GM12878 (cell line): Measurements from ENCODE around the gene GRIP2. TPM values are rescaled to one million over a fixed set of nuclear protein-coding genes. Genes with fewer than 3 reads are reported as not detected.

ENCODE experiments used
- CHD1 ChIP-seq: IDR thresholded peaks from 2 replicates; pipeline ENCODE4 v1.6.1; 2012; ENCODE audit warnings: low read depth, low read length, improper control_type of control experiment
- MTA3 ChIP-seq: IDR thresholded peaks from 2 replicates; pipeline ENCODE4 v1.6.1; 2012; ENCODE audit warnings: low read length, inconsistent platforms, borderline replicate concordance
- NFYB ChIP-seq: IDR thresholded peaks from 2 replicates; pipeline ENCODE4 v1.6.1; 2011; ENCODE audit warnings: low read depth, mild to moderate bottlenecking, low read length, improper control_type of control experiment, moderate library complexity; ENCODE audit not compliant: insufficient read depth
- POLR2AphosphoS5 ChIP-seq: IDR thresholded peaks from 2 replicates; pipeline ENCODE4 v1.6.1; 2011; ENCODE audit warnings: mild to moderate bottlenecking, low read length, inconsistent platforms
- TARDBP ChIP-seq: IDR thresholded peaks from 2 replicates; pipeline ENCODE4 v1.6.1; 2016; ENCODE audit warnings: borderline replicate concordance
- YBX1 ChIP-seq: fragments of 450-650 bp; IDR thresholded peaks from 2 replicates; pipeline ENCODE4 v1.6.1; 2016; ENCODE audit warnings: antibody characterized with exemption
- ZNF24 ChIP-seq: fragments of 450-650 bp; IDR thresholded peaks from 2 replicates; pipeline ENCODE4 v1.6.1; 2017; ENCODE audit warnings: antibody characterized with exemption, mild to moderate bottlenecking
- polyA plus RNA-seq, 11 experiments: library from polyadenylated mRNA; depleted of rRNA in 4 of 11; unstranded in 6 of 11; stranded (reverse) in 5 of 11; fragments of >200 nt; fragmentation: Nextera tagmentation in 4 of 11; fragmentation: Illumina TruSeq in 1 of 11; extraction: Ambion mirVana in 4 of 11; extraction: Trizol in 1 of 11; gene quantifications; 1 replicate in 1 of 11; 2 replicates in 10 of 11; pipeline versions ENCODE4 v1.2.1 to v1.2.3, GENCODE V29; 2011 to 2016; ENCODE audit warnings: inconsistent platforms in 2 of 11, missing spikeins in 2 of 11, low read depth in 1 of 11
- total RNA-seq, 4 experiments: library from RNA; depleted of rRNA in 3 of 4; stranded (reverse); fragments of >200 nt in 3 of 4; fragmentation: Illumina TruSeq in 1 of 4; extraction: Trizol in 1 of 4; gene quantifications; 2 replicates each; pipeline versions ENCODE4 v1.2.1 to v1.2.3, GENCODE V29; 2013 to 2021
- TF ChIP-seq, protein P1 (sequence below): fragments of 450-650 bp; conservative IDR thresholded peaks from 2 replicates; pipeline ENCODE4 v1.6.1; 2017; ENCODE audit warnings: mild to moderate bottlenecking, moderate library complexity
- TF ChIP-seq, protein P2 (sequence below): IDR thresholded peaks from 2 replicates; pipeline ENCODE4 v1.6.1; 2012; ENCODE audit warnings: low read depth, low read length, improper control_type of control experiment
- TF ChIP-seq, protein P3 (sequence below): fragments of 150-350 bp; IDR thresholded peaks from 2 replicates; pipeline ENCODE4 v1.6.1; 2014; ENCODE audit warnings: mild to moderate bottlenecking, low read depth, low read length
- TF ChIP-seq, protein P4 (sequence below): IDR thresholded peaks from 2 replicates; pipeline ENCODE4 v1.6.1; 2012; ENCODE audit warnings: improper control_type of control experiment, low read depth, low read length; ENCODE audit not compliant: insufficient replicate concordance

GRIP2 gene
- total and polyA plus RNA-seq, 10 of the 15 experiments (the other 5 are each of a cell fraction or from before 2014, with no cell fraction given): not detected

DNA sequence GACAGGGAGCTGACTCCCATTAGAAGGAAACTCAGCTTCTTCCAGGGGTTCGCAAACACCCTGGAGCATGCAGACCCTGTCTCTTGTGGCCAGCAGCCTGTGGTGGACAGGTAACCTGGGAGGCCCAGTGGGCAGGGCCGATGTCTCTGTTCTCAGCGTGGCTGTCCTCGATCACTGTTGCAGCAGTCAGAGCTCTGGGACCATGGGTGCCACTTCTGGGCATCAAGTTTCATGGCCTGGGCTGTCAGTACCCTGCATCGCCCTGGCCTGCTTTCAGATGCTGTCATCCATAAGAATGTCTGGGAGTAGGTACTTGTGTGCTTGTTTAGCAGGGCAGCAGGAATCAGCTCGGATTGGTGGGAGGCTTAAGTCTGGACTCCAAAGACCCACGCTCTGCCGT, 83.3 kb downstream of the GRIP2 start (continued):
- TF ChIP-seq NFYB (no peak), CHD1 (no peak), TARDBP (no peak), YBX1 (no peak), MTA3 (no peak), ZNF24 (no peak), POLR2AphosphoS5 (no peak)
- TF ChIP-seq, protein P1, sequence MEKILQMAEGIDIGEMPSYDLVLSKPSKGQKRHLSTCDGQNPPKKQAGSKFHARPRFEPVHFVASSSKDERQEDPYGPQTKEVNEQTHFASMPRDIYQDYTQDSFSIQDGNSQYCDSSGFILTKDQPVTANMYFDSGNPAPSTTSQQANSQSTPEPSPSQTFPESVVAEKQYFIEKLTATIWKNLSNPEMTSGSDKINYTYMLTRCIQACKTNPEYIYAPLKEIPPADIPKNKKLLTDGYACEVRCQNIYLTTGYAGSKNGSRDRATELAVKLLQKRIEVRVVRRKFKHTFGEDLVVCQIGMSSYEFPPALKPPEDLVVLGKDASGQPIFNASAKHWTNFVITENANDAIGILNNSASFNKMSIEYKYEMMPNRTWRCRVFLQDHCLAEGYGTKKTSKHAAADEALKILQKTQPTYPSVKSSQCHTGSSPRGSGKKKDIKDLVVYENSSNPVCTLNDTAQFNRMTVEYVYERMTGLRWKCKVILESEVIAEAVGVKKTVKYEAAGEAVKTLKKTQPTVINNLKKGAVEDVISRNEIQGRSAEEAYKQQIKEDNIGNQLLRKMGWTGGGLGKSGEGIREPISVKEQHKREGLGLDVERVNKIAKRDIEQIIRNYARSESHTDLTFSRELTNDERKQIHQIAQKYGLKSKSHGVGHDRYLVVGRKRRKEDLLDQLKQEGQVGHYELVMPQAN: no peak
- TF ChIP-seq, protein P2, sequence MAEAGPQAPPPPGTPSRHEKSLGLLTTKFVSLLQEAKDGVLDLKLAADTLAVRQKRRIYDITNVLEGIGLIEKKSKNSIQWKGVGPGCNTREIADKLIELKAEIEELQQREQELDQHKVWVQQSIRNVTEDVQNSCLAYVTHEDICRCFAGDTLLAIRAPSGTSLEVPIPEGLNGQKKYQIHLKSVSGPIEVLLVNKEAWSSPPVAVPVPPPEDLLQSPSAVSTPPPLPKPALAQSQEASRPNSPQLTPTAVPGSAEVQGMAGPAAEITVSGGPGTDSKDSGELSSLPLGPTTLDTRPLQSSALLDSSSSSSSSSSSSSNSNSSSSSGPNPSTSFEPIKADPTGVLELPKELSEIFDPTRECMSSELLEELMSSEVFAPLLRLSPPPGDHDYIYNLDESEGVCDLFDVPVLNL: no peak
- TF ChIP-seq, protein P3, sequence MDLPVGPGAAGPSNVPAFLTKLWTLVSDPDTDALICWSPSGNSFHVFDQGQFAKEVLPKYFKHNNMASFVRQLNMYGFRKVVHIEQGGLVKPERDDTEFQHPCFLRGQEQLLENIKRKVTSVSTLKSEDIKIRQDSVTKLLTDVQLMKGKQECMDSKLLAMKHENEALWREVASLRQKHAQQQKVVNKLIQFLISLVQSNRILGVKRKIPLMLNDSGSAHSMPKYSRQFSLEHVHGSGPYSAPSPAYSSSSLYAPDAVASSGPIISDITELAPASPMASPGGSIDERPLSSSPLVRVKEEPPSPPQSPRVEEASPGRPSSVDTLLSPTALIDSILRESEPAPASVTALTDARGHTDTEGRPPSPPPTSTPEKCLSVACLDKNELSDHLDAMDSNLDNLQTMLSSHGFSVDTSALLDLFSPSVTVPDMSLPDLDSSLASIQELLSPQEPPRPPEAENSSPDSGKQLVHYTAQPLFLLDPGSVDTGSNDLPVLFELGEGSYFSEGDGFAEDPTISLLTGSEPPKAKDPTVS: no peak
- TF ChIP-seq, protein P4, sequence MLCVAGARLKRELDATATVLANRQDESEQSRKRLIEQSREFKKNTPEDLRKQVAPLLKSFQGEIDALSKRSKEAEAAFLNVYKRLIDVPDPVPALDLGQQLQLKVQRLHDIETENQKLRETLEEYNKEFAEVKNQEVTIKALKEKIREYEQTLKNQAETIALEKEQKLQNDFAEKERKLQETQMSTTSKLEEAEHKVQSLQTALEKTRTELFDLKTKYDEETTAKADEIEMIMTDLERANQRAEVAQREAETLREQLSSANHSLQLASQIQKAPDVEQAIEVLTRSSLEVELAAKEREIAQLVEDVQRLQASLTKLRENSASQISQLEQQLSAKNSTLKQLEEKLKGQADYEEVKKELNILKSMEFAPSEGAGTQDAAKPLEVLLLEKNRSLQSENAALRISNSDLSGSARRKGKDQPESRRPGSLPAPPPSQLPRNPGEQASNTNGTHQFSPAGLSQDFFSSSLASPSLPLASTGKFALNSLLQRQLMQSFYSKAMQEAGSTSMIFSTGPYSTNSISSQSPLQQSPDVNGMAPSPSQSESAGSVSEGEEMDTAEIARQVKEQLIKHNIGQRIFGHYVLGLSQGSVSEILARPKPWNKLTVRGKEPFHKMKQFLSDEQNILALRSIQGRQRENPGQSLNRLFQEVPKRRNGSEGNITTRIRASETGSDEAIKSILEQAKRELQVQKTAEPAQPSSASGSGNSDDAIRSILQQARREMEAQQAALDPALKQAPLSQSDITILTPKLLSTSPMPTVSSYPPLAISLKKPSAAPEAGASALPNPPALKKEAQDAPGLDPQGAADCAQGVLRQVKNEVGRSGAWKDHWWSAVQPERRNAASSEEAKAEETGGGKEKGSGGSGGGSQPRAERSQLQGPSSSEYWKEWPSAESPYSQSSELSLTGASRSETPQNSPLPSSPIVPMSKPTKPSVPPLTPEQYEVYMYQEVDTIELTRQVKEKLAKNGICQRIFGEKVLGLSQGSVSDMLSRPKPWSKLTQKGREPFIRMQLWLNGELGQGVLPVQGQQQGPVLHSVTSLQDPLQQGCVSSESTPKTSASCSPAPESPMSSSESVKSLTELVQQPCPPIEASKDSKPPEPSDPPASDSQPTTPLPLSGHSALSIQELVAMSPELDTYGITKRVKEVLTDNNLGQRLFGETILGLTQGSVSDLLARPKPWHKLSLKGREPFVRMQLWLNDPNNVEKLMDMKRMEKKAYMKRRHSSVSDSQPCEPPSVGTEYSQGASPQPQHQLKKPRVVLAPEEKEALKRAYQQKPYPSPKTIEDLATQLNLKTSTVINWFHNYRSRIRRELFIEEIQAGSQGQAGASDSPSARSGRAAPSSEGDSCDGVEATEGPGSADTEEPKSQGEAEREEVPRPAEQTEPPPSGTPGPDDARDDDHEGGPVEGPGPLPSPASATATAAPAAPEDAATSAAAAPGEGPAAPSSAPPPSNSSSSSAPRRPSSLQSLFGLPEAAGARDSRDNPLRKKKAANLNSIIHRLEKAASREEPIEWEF: no peak
- TF ChIP-seq, all 136 proteins: peak for 0
